Sigmoid colon (tissue), 7 donors: ENCODE data around the gene UBE2E1. TPM values are rescaled to one million over a fixed set of nuclear protein-coding genes. Genes with fewer than 3 reads are reported as not detected.

Experiments
- DNase-seq: peaks from one replicate; pipeline ENCODE4 v3.0.0-alpha.2; 2019
- H3K27ac ChIP-seq, 4 donors: fragments of 200-600 bp; sonication (generic); one replicate each; pipeline ENCODE4 v1.5.1; 2016 to 2019; ENCODE audit warnings: mild to moderate bottlenecking in 1 of 4
- H3K27me3 ChIP-seq, 3 donors: fragments of 200-600 bp; sonication (generic); one replicate each; pipeline ENCODE4 v1.5.1; 2019; ENCODE audit warnings: mild to moderate bottlenecking in 1 of 3
- H3K36me3 ChIP-seq, 4 donors: fragments of 200-600 bp; sonication (generic); one replicate each; pipeline ENCODE4 v1.5.1; 2016 to 2019
- H3K4me1 ChIP-seq, 4 donors: fragments of 200-600 bp; sonication (generic); one replicate each; pipeline ENCODE4 v1.5.1; 2017 to 2019
- H3K4me3 ChIP-seq, 4 donors: fragments of 200-600 bp; sonication (generic); one replicate each; pipeline ENCODE4 v1.5.1; 2017 to 2019; ENCODE audit warnings: mild to moderate bottlenecking in 2 of 4, moderate library complexity in 1 of 4
- H3K9me3 ChIP-seq, 4 donors: fragments of 200-600 bp in 3 of 4; sonication (generic) in 3 of 4; one replicate each; pipeline versions ENCODE4 v1.5.1 to v1.6.1; 2013 to 2019
- CTCF ChIP-seq, 4 experiments: fragments of 450-650 bp in 3 of 4; fragments of 200-600 bp in 1 of 4; IDR thresholded peaks; one replicate each; pipeline ENCODE4 v1.5.1; 2016 to 2019; ENCODE audit warnings: antibody characterized with exemption in 4 of 4, mild to moderate bottlenecking in 3 of 4, moderate library complexity in 2 of 4
- EP300 ChIP-seq, 4 donors: sonication (generic); formaldehyde crosslinking; IDR thresholded peaks; one replicate each; pipeline ENCODE4 v1.6.1; 2017; ENCODE audit warnings: antibody characterized with exemption in 4 of 4
- POLR2A ChIP-seq, 2 donors: fragments of 450-650 bp; IDR thresholded peaks; one replicate each; pipeline ENCODE4 v1.6.1; 2016; ENCODE audit warnings: antibody characterized with exemption in 2 of 2, mild to moderate bottlenecking in 2 of 2, moderate library complexity in 2 of 2
- POLR2AphosphoS5 ChIP-seq, 4 donors: sonication (generic); formaldehyde crosslinking; IDR thresholded peaks; one replicate each; pipeline ENCODE4 v1.6.1; 2017; ENCODE audit warnings: antibody characterized with exemption in 4 of 4
- WGBS, 2 donors: extraction: QIAGEN DNeasy Blood & Tissue Kit; methylation state at CpG; one replicate each; pipeline ENCODE4 v1.1.7; 2013; 5-methylcytosine and 5-hydroxymethylcytosine counted together
- intact Hi-C: fragments of 100-400 bp; cut with DNase I; formaldehyde crosslinking; loops from one replicate; pipeline ENCODE4 v1.15.1; 2023
- polyA plus RNA-seq, 3 donors: library from polyadenylated mRNA; stranded (reverse); fragments of 200-250 nt; gene quantifications; one replicate each; pipeline ENCODE4 v1.2.3, GENCODE V29; 2013
- total RNA-seq, 4 donors: library from RNA; depleted of rRNA; stranded (reverse); fragments of >200 nt; gene quantifications; one replicate each; pipeline ENCODE4 v1.1.0, GENCODE V29; 2016
- donor health status: healthy with polysubstance abuse.
- donor health status: Bipolar disorder and iron deficiency.
- donor health status: healthy.

UBE2E1 gene
- total and polyA plus RNA-seq, 7 donors, result 61.4 to 145 (median 96.4) TPM

GRCh38 chr3:23819599-23820360 lies 14.0 kb downstream of the UBE2E1 start:
- H3K4me3 ChIP-seq, result no peak overlapping the region
- 77 to 78% methylated on average over 5 of the region's 5 CpGs for WGBS, 2 donors
- intact Hi-C loops, result no loop called here
- DNase-seq, result no peak
- H3K9me3 ChIP-seq, result no peaks in the 10 kb centered on the region
- H3K4me1 ChIP-seq, result peaks cover 0 to 60% (median 45%) of the 10 kb centered on the region in 4 donors
- H3K27me3 ChIP-seq, result no peaks in the 10 kb centered on the region
- no peak overlapping the region for H3K27ac ChIP-seq
- TF ChIP-seq POLR2A (IDR thresholded peaks at IDR 0.05) (no peak), POLR2AphosphoS5 (IDR thresholded peaks at IDR 0.05) (no peak), EP300 (IDR thresholded peaks at IDR 0.05) (no peak), CTCF (IDR thresholded peaks at IDR 0.05) (no peak)
- H3K36me3 ChIP-seq, result no peaks in the 10 kb centered on the region

GRCh38 chr3:23820888-23821287 lies 15.1 kb downstream of the UBE2E1 start:
- 95 to 97% methylated on average over 1 of the region's 1 CpG for WGBS, 2 donors
- Histone ChIP-seq H3K4me1 (peaks cover 0 to 63% (median 43%) of the 10 kb centered on the region in 4 donors), H3K9me3 (no peaks in the 10 kb centered on the region), H3K27me3 (no peaks in the 10 kb centered on the region), H3K36me3 (no peaks in the 10 kb centered on the region), H3K27ac (no peak overlapping the region), H3K4me3 (no peak overlapping the region)
- TF ChIP-seq POLR2A (IDR thresholded peaks at IDR 0.05), result no peak
- no peak for TF ChIP-seq EP300 (IDR thresholded peaks at IDR 0.05)
- no peak for TF ChIP-seq POLR2AphosphoS5 (IDR thresholded peaks at IDR 0.05)
- no peak for TF ChIP-seq CTCF (IDR thresholded peaks at IDR 0.05)
- intact Hi-C loops, result no loop called here
- DNase-seq, result no peak

GRCh38 chr3:23821858-23822257 lies 16.1 kb downstream of the UBE2E1 start:
- no peaks in the 10 kb centered on the region for H3K36me3 ChIP-seq
- no peak overlapping the region for H3K4me3 ChIP-seq
- no peaks in the 10 kb centered on the region for H3K27me3 ChIP-seq
- H3K9me3 ChIP-seq, result no peaks in the 10 kb centered on the region
- DNase-seq, result no peak
- H3K27ac ChIP-seq, result peak overlapping the region in 1 of 4 donors; percentile 12
- intact Hi-C loops, result no loop called here
- peaks cover 0 to 71% (median 50%) of the 10 kb centered on the region in 4 donors for H3K4me1 ChIP-seq
- TF ChIP-seq EP300 (IDR thresholded peaks at IDR 0.05), result no peak
- no peak for TF ChIP-seq POLR2AphosphoS5 (IDR thresholded peaks at IDR 0.05)
- no peak for TF ChIP-seq CTCF (IDR thresholded peaks at IDR 0.05)
- no peak for TF ChIP-seq POLR2A (IDR thresholded peaks at IDR 0.05)
- whole genome bisulfite sequencing, 2 donors, result 72 to 98% methylated on average over 1 of the region's 1 CpG

- intact Hi-C loops, result no loop called here
- no peak overlapping the region for H3K4me3 ChIP-seq
- peaks cover 0 to 72% (median 52%) of the 10 kb centered on the region in 4 donors for H3K4me1 ChIP-seq
- H3K36me3 ChIP-seq, result no peaks in the 10 kb centered on the region
- H3K9me3 ChIP-seq, result no peaks in the 10 kb centered on the region
- 95% methylated on average over 7 of the region's 7 CpGs for WGBS, 2 donors
- peak overlapping the region in 1 of 4 donors; percentile 12 for H3K27ac ChIP-seq
- no peak for DNase-seq
- no peaks in the 10 kb centered on the region for H3K27me3 ChIP-seq
- TF ChIP-seq EP300 (IDR thresholded peaks at IDR 0.05), result no peak
- TF ChIP-seq POLR2AphosphoS5 (IDR thresholded peaks at IDR 0.05), result no peak
- TF ChIP-seq CTCF (IDR thresholded peaks at IDR 0.05), result no peak
- no peak for TF ChIP-seq POLR2A (IDR thresholded peaks at IDR 0.05)
Observed at GRCh38 chr3:23822559-23822958, 16.8 kb downstream of the UBE2E1 start.
